OCI-LY1 (cell line): Measurements from ENCODE around the gene FGF9.

Experiments used
- H2AFZ ChIP-seq: fragments of 200-600 bp; sonication (generic), shearing (Covaris generic); 2 replicates; pipeline ENCODE4 v1.6.0; 2014; ENCODE audit warnings: antibody characterized with exemption, mild to moderate bottlenecking, low read length
- H3F3A ChIP-seq: fragments of 200-600 bp; sonication (generic), shearing (Covaris generic); 2 replicates; pipeline ENCODE4 v1.6.0; 2014; ENCODE audit warnings: mild to moderate bottlenecking, antibody characterized with exemption, low read length, moderate library complexity; ENCODE audit not compliant: insufficient read depth
- H3K27ac ChIP-seq: fragments of 200-600 bp; sonication (generic); 2 replicates; pipeline ENCODE4 v1.5.1; 2014; ENCODE audit warnings: low read length, mixed run types, mild to moderate bottlenecking, low read depth; ENCODE audit not compliant: poor library complexity, severe bottlenecking
- H3K27me3 ChIP-seq: fragments of 200-600 bp; sonication (generic); 2 replicates; pipeline ENCODE4 v1.6.0; 2014; ENCODE audit warnings: antibody characterized with exemption, mild to moderate bottlenecking, low read length, moderate library complexity; ENCODE audit not compliant: insufficient read depth
- H3K36me3 ChIP-seq: fragments of 200-600 bp; sonication (generic); 2 replicates; pipeline ENCODE4 v1.6.1; 2014; ENCODE audit warnings: mild to moderate bottlenecking, antibody characterized with exemption, low read length, moderate library complexity, mixed read lengths; ENCODE audit not compliant: insufficient read depth
- H3K4me1 ChIP-seq: fragments of 200-600 bp; sonication (generic); 2 replicates; pipeline ENCODE4 v1.5.1; 2014; ENCODE audit warnings: mild to moderate bottlenecking, low read length, moderate library complexity; ENCODE audit not compliant: insufficient read depth, severe bottlenecking
- H3K4me2 ChIP-seq: fragments of 200-600 bp; sonication (generic), shearing (Covaris generic); 2 replicates; pipeline ENCODE4 v1.6.1; 2014; ENCODE audit warnings: low read length
- H3K4me3 ChIP-seq: fragments of 200-600 bp; sonication (generic); 2 replicates; pipeline ENCODE4 v1.5.1; 2014; ENCODE audit warnings: low read length, low read depth, mild to moderate bottlenecking, mixed read lengths; ENCODE audit not compliant: poor library complexity, severe bottlenecking
- H3K79me2 ChIP-seq: fragments of 200-600 bp; shearing (Covaris generic); 2 replicates; pipeline ENCODE4 v1.6.1; 2016; ENCODE audit warnings: mixed run types, low read length, mixed read lengths; ENCODE audit not compliant: insufficient read depth
- H3K9ac ChIP-seq: fragments of 200-600 bp; sonication (generic), shearing (Covaris generic); 2 replicates; pipeline ENCODE4 v1.6.1; 2014; ENCODE audit warnings: mild to moderate bottlenecking, low read length, mixed read lengths
- H3K9me2 ChIP-seq: fragments of 200-600 bp; sonication (generic), shearing (Covaris generic); 2 replicates; pipeline ENCODE4 v1.6.1; 2014; ENCODE audit warnings: low read depth, mild to moderate bottlenecking, low read length, mixed read lengths
- H3K9me3 ChIP-seq: fragments of 200-600 bp; shearing (Covaris generic); 2 replicates; pipeline ENCODE4 v1.6.1; 2014; ENCODE audit warnings: low read length, mixed read lengths
- H4K20me1 ChIP-seq: fragments of 200-600 bp; sonication (generic), shearing (Covaris generic); 2 replicates; pipeline ENCODE4 v1.6.0; 2016; ENCODE audit warnings: mild to moderate bottlenecking, low read length; ENCODE audit not compliant: insufficient read depth
- CTCF ChIP-seq: fragments of 200-600 bp; sonication (generic), shearing (Covaris generic); IDR thresholded peaks from 2 replicates; pipeline ENCODE4 v1.5.1; 2017; ENCODE audit warnings: mild to moderate bottlenecking, antibody characterized with exemption, low read length, moderate library complexity, mixed read lengths
- EZH2 ChIP-seq: fragments of 200-600 bp; sonication (generic), shearing (Covaris generic); IDR thresholded peaks from 2 replicates; pipeline ENCODE4 v1.8.0; 2017; ENCODE audit warnings: borderline replicate concordance, mixed run types, mild to moderate bottlenecking, antibody characterized with exemption, low read length, moderate library complexity, mixed read lengths

Gene FGF9

GRCh38 chr13:21747456-21747855, 76.6 kb downstream of the FGF9 start:
- H3K9me3 ChIP-seq, result no peaks in the 10 kb centered on the region
- no peak overlapping the region for H3K9ac ChIP-seq
- H4K20me1 ChIP-seq, result no peaks in the 10 kb centered on the region
- no peak overlapping the region for H3K4me3 ChIP-seq
- no peaks in the 10 kb centered on the region for H3K4me1 ChIP-seq
- no peak overlapping the region for H2AFZ ChIP-seq
- TF ChIP-seq EZH2 (no peak), CTCF (no peak)
- no peaks in the 10 kb centered on the region for H3K79me2 ChIP-seq
- H3K9me2 ChIP-seq, result no peaks in the 10 kb centered on the region
- H3K36me3 ChIP-seq, result no peaks in the 10 kb centered on the region
- no peak overlapping the region for H3K4me2 ChIP-seq
- H3F3A ChIP-seq, result no peaks in the 10 kb centered on the region
- no peak overlapping the region for H3K27ac ChIP-seq
- no peaks in the 10 kb centered on the region for H3K27me3 ChIP-seq

GRCh38 chr13:21748166-21748565, 77.3 kb downstream of the FGF9 start:
- Histone ChIP-seq H3K79me2 (no peaks in the 10 kb centered on the region), H3F3A (no peaks in the 10 kb centered on the region), H2AFZ (no peak overlapping the region), H3K27ac (no peak overlapping the region), H3K9ac (no peak overlapping the region), H3K9me3 (no peaks in the 10 kb centered on the region), H3K9me2 (no peaks in the 10 kb centered on the region), H3K27me3 (no peaks in the 10 kb centered on the region), H3K4me3 (no peak overlapping the region), H4K20me1 (no peaks in the 10 kb centered on the region), H3K36me3 (no peaks in the 10 kb centered on the region), H3K4me2 (no peak overlapping the region), H3K4me1 (no peaks in the 10 kb centered on the region)
- TF ChIP-seq CTCF (no peak), EZH2 (no peak)

- H3K4me2 ChIP-seq, result no peak overlapping the region
- no peak overlapping the region for H3K9ac ChIP-seq
- no peaks in the 10 kb centered on the region for H4K20me1 ChIP-seq
- no peaks in the 10 kb centered on the region for H3K27me3 ChIP-seq
- no peaks in the 10 kb centered on the region for H3K79me2 ChIP-seq
- H3K36me3 ChIP-seq, result no peaks in the 10 kb centered on the region
- H3K27ac ChIP-seq, result no peak overlapping the region
- H3K4me3 ChIP-seq, result no peak overlapping the region
- H3F3A ChIP-seq, result no peaks in the 10 kb centered on the region
- H3K9me2 ChIP-seq, result no peaks in the 10 kb centered on the region
- H2AFZ ChIP-seq, result no peak overlapping the region
- no peaks in the 10 kb centered on the region for H3K9me3 ChIP-seq
- no peaks in the 10 kb centered on the region for H3K4me1 ChIP-seq
- TF ChIP-seq EZH2 (no peak), CTCF (no peak)
Observed at GRCh38 chr13:21749410-21749809, 78.5 kb downstream of the FGF9 start.
